Activated T-helper 1 cell treated with Interleukin-2 at 50 U/mL for 16 hours (primary cell): ENCODE data around the gene CHCHD3.

Experiments
- DNase-seq: peaks from one replicate; pipeline ENCODE4 v3.0.0-alpha.2; 2020; ENCODE audit warnings: low read depth

CHCHD3 gene

GRCh38 chr7:132810561-132810960, 271.3 kb downstream of the CHCHD3 start:
- no peak for DNase-seq

GRCh38 chr7:132806834-132807233, 275.1 kb downstream of the CHCHD3 start:
- no peak for DNase-seq

GRCh38 chr7:132805766-132806165, 276.1 kb downstream of the CHCHD3 start:
- no peak for DNase-seq

GRCh38 chr7:132804849-132805485, 276.9 kb downstream of the CHCHD3 start:
- no peak for DNase-seq

GRCh38 chr7:132800522-132800921, 281.4 kb downstream of the CHCHD3 start:
- no peak for DNase-seq

GRCh38 chr7:132799081-132799413, 282.8 kb downstream of the CHCHD3 start:
- no peak for DNase-seq

- DNase-seq, result no peak
These were observed 284.7 kb downstream of the CHCHD3 start for GRCh38 chr7:132797152-132797551.

- DNase-seq, result no peak
These were observed 288.4 kb downstream of the CHCHD3 start for GRCh38 chr7:132793474-132793873.

GRCh38 chr7:132791036-132791435, 290.9 kb downstream of the CHCHD3 start:
- DNase-seq, result no peak

- no peak for DNase-seq
These were observed 291.8 kb downstream of the CHCHD3 start for GRCh38 chr7:132790104-132790503.

GRCh38 chr7:132789281-132789680, 292.6 kb downstream of the CHCHD3 start:
- no peak for DNase-seq

- no peak for DNase-seq
These were observed 296.0 kb downstream of the CHCHD3 start for GRCh38 chr7:132785870-132786269.

GRCh38 chr7:132784406-132784805, 297.5 kb downstream of the CHCHD3 start:
- DNase-seq, result no peak

GRCh38 chr7:132783824-132784223, 298.1 kb downstream of the CHCHD3 start:
- DNase-seq, result no peak

GRCh38 chr7:132782777-132783640, 298.9 kb downstream of the CHCHD3 start:
- DNase-seq, result no peak

- no peak for DNase-seq
These were observed 301.1 kb downstream of the CHCHD3 start for GRCh38 chr7:132780822-132781221.

GRCh38 chr7:132779164-132779563, 302.7 kb downstream of the CHCHD3 start:
- DNase-seq, result no peak

GRCh38 chr7:132778761-132779160, 303.1 kb downstream of the CHCHD3 start:
- no peak for DNase-seq

GRCh38 chr7:132777956-132778355, 303.9 kb downstream of the CHCHD3 start:
- DNase-seq, result no peak

GRCh38 chr7:132777414-132777813, 304.5 kb downstream of the CHCHD3 start:
- DNase-seq, result no peak

GRCh38 chr7:132776048-132776620, 305.8 kb downstream of the CHCHD3 start:
- no peak for DNase-seq

- DNase-seq, result no peak
These were observed 308.3 kb downstream of the CHCHD3 start for GRCh38 chr7:132773527-132773956.

- peak; percentile 20 for DNase-seq
These were observed 310.6 kb downstream of the CHCHD3 start for GRCh38 chr7:132771301-132771730.
